HUES48 (cell line): ENCODE measurements around the gene FLNB.

ENCODE experiments used
- H3K27ac ChIP-seq: one replicate; pipeline ENCODE4 v1.7.0; 2013; ENCODE audit warnings: low read depth, low read length, inconsistent platforms
- H3K27me3 ChIP-seq: 2 replicates; pipeline ENCODE4 v1.6.1; 2013; ENCODE audit warnings: mild to moderate bottlenecking, low read length; ENCODE audit not compliant: control insufficient read depth, insufficient read depth
- H3K36me3 ChIP-seq: 2 replicates; pipeline ENCODE4 v1.6.1; 2013; ENCODE audit warnings: low read length; ENCODE audit not compliant: control insufficient read depth, insufficient read depth
- H3K4me1 ChIP-seq: 2 replicates; pipeline ENCODE4 v1.6.1; 2013; ENCODE audit warnings: mild to moderate bottlenecking, low read length; ENCODE audit not compliant: control insufficient read depth, insufficient read depth
- H3K4me3 ChIP-seq: 2 replicates; pipeline ENCODE4 v1.5.1; 2013; ENCODE audit warnings: mild to moderate bottlenecking, low read depth, low read length
- H3K9ac ChIP-seq: 2 replicates; pipeline ENCODE4 v1.6.1; 2013; ENCODE audit warnings: mild to moderate bottlenecking, low read depth, low read length, moderate library complexity
- H3K9me3 ChIP-seq: 2 replicates; pipeline ENCODE4 v1.6.1; 2013; ENCODE audit warnings: low read length; ENCODE audit not compliant: control insufficient read depth, insufficient read depth

FLNB gene

DNA sequence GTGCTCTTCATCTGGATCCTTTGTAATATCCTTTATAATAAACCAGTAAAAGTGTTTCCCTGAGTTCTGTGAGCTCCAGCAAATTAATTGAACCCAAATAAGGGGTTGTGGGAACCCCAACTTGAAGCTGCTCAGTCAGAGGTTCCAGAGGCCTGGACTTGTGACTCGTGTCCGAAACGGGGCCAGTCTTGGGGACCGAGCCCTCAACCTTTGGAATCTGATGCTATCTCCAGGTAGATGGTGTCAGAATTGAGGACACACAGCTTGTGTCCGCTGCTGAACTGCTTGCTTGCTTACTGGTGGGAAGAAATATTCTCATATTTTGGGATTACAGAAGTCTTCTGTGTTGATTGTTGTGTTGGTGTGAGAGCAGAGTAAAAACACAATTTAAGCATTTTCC is 39.7 kb upstream of the FLNB start:
- Histone ChIP-seq H3K36me3 (no peaks in the 10 kb centered on the region), H3K4me3 (no peak overlapping the region), H3K27me3 (no peaks in the 10 kb centered on the region), H3K9me3 (no peaks in the 10 kb centered on the region), H3K4me1 (peaks cover 8% of the 10 kb centered on the region), H3K9ac (no peak overlapping the region), H3K27ac (no peak overlapping the region)

DNA sequence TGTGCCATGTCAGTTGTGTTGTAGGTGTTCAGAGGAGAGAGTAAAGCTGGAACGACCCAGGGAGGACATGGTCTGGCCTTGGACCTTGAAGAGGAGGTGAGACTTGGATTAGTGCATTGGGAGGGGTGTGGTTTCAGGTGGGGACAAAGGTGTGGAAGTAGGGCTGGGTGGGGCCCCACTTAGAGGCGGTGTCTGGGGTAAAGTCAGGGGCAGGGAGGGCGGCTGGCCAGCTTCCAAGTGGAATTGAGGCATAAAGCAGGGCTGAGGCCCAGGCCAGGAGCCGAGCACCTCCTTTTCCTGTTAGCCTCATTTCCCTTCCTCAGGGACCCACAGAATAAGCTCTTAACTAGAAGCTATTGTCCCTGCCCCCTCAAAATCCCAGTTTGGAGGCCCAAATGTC is 36.2 kb upstream of the FLNB start:
- no peaks in the 10 kb centered on the region for H3K36me3 ChIP-seq
- peaks cover 8% of the 10 kb centered on the region for H3K4me1 ChIP-seq
- H3K27me3 ChIP-seq: no peaks in the 10 kb centered on the region
- no peak overlapping the region for H3K27ac ChIP-seq
- no peak overlapping the region for H3K4me3 ChIP-seq
- H3K9me3 ChIP-seq: no peaks in the 10 kb centered on the region
- no peak overlapping the region for H3K9ac ChIP-seq

DNA sequence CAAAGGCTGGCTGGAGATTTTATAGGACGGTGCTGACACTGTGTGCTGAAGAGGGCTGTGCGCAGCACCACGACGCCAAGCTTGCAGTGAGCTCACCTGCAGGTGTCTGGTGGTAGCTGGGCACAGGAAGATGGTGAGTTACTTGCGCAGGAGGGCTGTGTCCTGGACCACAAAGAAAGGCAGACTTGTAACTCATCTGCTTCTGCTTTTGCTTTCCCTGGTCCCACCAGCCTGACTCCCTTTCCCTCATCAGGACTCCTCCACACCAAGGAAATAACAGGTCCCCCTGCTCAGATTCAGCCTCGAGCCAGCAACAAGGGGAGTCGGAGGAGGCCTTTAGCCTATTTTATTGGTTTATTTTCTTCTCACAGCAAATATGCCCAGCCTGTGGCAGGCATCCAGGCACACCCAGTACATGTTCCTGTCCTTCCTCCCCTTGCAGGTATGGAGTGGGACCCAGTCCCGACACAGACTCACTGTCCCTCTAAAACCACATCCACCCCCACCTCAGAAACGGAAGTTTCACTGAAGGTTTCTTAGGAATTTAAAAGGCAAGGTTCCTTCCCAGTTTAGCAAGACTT is 35.6 kb upstream of the FLNB start:
- H3K9ac ChIP-seq: no peak overlapping the region
- H3K4me1 ChIP-seq: peaks cover 8% of the 10 kb centered on the region
- H3K27ac ChIP-seq: peak overlapping the region; percentile 2

DNA sequence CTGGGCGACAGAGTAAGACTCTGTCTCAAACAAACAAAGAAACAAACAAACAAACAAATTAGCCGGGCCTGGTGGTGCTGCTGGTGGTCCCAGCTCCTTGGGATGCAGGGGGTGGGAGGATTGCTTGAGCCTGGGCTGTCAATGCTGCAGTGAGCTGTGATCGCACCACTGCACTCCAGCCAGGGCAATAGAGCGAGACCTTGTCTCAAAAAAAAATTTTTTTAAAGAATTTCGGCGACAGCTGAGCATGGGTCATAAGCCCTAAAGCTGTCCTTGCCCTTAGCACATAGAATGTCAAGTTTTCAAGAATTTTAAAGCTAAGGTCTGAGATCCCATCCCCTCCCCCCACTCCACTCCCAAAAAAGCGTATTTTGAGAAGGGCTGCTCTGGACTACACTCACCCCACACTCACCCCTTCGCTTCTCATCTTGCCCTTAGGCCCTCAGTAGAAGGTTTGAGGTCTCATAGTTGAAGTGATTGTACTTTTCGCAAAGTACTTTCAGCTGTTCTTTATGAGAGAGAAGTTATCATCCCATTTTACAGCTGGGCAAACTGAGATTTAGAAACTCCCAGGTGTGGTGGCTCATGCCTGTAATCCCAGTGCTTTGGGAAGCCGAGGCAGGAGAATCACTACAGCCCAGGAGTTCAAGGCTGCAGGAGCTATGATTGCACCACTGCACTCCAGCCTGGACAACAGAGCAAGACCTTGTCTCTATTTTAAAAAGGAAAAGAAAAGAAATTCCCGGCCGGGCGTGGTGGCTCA is 34.3 kb upstream of the FLNB start:
- H3K27ac ChIP-seq: no peak overlapping the region
- no peaks in the 10 kb centered on the region for H3K9me3 ChIP-seq
- no peaks in the 10 kb centered on the region for H3K36me3 ChIP-seq
- no peak overlapping the region for H3K4me3 ChIP-seq
- peaks cover 8% of the 10 kb centered on the region for H3K4me1 ChIP-seq
- H3K27me3 ChIP-seq: no peaks in the 10 kb centered on the region
- H3K9ac ChIP-seq: no peak overlapping the region

More for the DNA sequence above, 35.6 kb upstream of the FLNB start:
- Histone ChIP-seq H3K27me3 (no peaks in the 10 kb centered on the region), H3K9me3 (no peaks in the 10 kb centered on the region), H3K4me3 (no peak overlapping the region), H3K36me3 (no peaks in the 10 kb centered on the region)

DNA sequence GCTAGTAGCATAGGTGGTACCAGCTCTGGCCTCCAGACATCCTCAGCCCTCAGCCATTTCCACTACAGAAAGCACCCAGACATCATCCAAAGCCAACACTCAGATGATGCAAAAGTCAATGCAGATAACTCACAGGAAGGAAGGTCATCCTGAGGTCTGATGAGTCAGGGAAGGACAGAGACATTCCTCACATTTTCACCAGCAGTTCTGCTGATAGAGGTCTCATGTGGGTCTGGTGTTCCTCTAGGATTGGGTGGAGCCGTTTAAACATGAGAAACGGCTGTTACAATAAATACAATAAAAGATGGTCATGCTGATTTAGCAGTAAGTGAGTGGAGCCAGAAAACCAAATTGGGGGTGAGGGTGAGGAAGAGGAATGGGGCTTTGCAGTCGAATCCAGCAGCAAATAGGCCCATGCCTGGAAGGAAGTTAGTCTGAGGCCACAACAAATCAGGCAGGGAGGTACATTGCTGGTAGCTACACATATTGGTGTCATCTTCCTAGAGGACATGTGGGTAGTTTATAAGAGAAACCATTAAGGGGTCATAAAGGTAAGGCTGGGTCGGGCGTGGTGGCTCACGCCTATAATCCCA is 33.3 kb upstream of the FLNB start:
- H3K4me3 ChIP-seq: no peak overlapping the region
- no peaks in the 10 kb centered on the region for H3K36me3 ChIP-seq
- H3K9me3 ChIP-seq: no peaks in the 10 kb centered on the region
- no peaks in the 10 kb centered on the region for H3K27me3 ChIP-seq
- H3K9ac ChIP-seq: no peak overlapping the region
- peak overlapping the region; percentile 51 for H3K27ac ChIP-seq
- peaks cover 4% of the 10 kb centered on the region for H3K4me1 ChIP-seq

DNA sequence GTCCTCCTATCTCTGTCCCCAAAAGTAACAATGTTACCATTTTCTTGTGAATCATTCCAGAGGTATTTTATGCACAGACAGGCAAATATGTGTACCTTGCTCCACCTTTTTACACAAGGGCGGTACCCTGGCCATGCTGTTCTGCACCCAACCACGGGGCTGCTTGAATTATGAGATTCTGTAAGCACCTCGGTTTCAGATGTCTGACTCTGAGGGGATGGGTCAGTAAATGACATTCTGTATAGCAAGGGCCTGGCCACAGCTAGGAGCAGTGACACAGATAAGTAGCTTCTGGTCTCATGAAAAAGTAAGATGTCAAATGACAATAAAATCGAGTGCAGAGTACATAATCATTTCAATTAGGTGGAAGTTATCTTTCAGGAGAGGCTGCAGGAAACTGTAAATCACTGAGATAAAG is 30.4 kb upstream of the FLNB start:
- Histone ChIP-seq H3K9me3 (no peaks in the 10 kb centered on the region), H3K27ac (no peak overlapping the region), H3K36me3 (no peaks in the 10 kb centered on the region), H3K4me3 (no peak overlapping the region), H3K4me1 (no peaks in the 10 kb centered on the region), H3K9ac (no peak overlapping the region), H3K27me3 (no peaks in the 10 kb centered on the region)

DNA sequence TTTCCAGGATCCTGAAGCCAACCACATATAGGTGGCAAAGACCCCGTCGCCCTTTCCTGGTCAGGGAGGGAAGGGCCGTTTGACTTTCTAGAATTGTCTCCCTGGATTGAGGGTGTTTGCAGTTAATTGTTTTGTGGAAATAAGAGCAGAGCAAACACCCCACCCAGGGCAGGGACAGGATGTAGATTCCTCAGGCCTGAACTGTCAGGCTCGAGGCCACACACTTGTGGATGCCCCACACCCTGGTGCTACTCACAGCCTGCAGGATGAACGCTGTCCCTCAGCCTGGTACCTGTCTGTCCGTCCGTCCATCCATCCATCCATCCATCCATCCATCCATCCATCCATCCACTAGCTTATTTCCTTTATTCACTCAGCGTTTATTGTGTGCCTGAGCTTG is 29.9 kb upstream of the FLNB start:
- no peak overlapping the region for H3K9ac ChIP-seq
- no peak overlapping the region for H3K27ac ChIP-seq

DNA sequence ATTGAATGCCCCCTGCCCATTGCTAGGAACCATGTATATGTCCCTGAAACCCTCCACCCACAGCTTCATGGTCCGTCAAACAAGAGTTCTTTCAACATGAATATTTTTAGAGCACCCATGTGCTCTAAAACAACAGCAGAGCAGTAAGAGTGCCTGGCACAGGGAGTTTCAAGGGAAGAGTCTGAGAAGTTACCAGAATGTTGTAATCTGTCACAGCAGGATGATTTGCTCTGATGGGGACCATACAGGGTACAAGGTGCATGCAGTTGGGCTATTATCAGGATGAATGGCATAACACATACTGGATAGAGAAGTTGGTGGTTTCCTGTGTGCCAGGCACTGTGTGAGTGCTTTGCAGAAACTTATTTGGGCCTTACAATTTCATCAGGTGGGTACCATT is 27.8 kb upstream of the FLNB start:
- Histone ChIP-seq H3K9me3 (no peaks in the 10 kb centered on the region), H3K27me3 (no peaks in the 10 kb centered on the region), H3K9ac (no peak overlapping the region), H3K4me1 (no peaks in the 10 kb centered on the region), H3K4me3 (no peak overlapping the region), H3K27ac (no peak overlapping the region), H3K36me3 (no peaks in the 10 kb centered on the region)

More for the DNA sequence above, 29.9 kb upstream of the FLNB start:
- Histone ChIP-seq H3K27me3 (no peaks in the 10 kb centered on the region), H3K36me3 (no peaks in the 10 kb centered on the region), H3K4me3 (no peak overlapping the region), H3K4me1 (no peaks in the 10 kb centered on the region), H3K9me3 (no peaks in the 10 kb centered on the region)

DNA sequence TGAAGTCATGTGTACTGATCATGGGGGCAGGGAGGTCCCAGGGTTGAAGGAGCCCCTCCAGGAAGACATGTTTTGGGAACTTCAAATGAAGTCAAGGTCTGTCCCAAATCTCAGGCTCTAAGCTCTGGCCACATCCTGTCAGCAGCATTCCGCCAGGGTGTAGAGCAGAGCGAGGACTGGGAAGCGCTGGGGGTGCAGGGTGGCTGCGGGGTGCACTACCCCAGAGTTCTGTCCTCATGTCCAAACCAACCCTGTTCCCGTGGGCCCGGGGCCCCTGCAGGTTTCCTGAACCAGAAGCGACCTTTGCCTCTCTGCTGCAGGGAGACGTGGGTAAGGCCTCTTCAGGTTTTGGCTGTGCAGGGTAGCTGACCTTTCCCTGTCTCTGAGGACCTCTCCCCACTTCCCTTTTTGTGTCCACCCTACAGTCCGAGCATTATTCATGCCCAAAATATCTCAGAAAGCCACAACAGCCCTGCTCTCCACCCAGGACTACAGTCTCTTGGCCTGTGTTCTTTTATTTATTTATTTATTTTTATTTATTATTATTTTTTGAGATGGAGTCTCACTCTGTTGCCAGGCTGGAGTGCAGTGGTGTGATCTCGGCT is 26.6 kb upstream of the FLNB start:
- H3K9ac ChIP-seq: no peak overlapping the region
- H3K4me1 ChIP-seq: no peaks in the 10 kb centered on the region
- H3K27me3 ChIP-seq: no peaks in the 10 kb centered on the region
- H3K4me3 ChIP-seq: no peak overlapping the region
- no peaks in the 10 kb centered on the region for H3K9me3 ChIP-seq
- H3K36me3 ChIP-seq: no peaks in the 10 kb centered on the region
- no peak overlapping the region for H3K27ac ChIP-seq

DNA sequence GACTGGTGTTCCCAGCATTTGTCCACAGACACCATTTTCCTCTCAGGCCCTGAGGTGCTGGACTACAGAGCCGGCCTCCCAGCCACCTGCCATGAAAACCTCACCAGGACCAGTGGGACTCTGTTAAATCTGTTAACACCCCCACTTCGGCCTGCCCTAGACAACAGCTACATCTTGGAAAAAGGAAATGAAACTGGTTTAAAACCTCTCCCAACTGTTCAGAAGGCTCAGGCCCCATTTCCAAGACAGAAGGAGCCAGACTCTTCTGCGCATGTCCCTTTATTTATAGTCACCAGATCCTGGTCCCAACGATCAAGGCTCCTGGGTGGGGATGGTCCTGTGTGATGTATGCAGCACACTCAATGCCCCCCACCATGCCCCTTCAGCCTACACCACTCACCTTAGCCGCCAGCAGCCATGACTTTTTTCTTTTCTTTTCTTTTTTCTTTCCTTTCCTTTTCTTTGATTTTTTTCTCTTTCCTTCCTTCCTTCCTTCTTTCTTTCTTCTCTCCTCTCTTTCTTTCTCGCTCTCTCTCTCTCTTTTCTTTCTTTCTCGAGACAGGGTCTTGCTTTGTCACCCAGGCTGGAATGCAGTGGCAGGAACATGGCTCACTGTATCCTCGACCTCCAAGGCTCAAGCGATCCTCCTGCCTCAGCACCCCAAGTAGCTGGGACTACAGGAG is 25.5 kb upstream of the FLNB start:
- Histone ChIP-seq H3K27me3 (no peaks in the 10 kb centered on the region), H3K4me3 (no peak overlapping the region), H3K9ac (no peak overlapping the region), H3K4me1 (no peaks in the 10 kb centered on the region), H3K9me3 (no peaks in the 10 kb centered on the region), H3K36me3 (no peaks in the 10 kb centered on the region), H3K27ac (no peak overlapping the region)
